Measurements from ENCODE around the gene RSBN1L.
"Not testable (repeated sequence)": the region's sequence is repeated elsewhere in the genome, so short reads cannot be mapped to it uniquely, and the experiment has no call there.

The RSBN1L gene

GRCh38 chr7:77770316-77770715 is 74.1 kb downstream of the RSBN1L start:
- no peak for DNase-seq (ENCODE audit: low read depth)

GRCh38 chr7:77771901-77772300 is 75.6 kb downstream of the RSBN1L start:
- DNase-seq (ENCODE audit: low read depth), result no peak

GRCh38 chr7:77778535-77778934 is 82.3 kb downstream of the RSBN1L start:
- no peak for DNase-seq (ENCODE audit: low read depth)

- no peak for DNase-seq (ENCODE audit: low read depth)
Observed at GRCh38 chr7:77782383-77782782, 86.1 kb downstream of the RSBN1L start.

- no peak for DNase-seq (ENCODE audit: low read depth)
Observed at GRCh38 chr7:77783111-77783510, 86.9 kb downstream of the RSBN1L start.

- DNase-seq (ENCODE audit: low read depth), result no peak
Observed at GRCh38 chr7:77783545-77783944, 87.3 kb downstream of the RSBN1L start.

GRCh38 chr7:77784426-77784825 is 88.2 kb downstream of the RSBN1L start:
- not testable (repeated sequence) for DNase-seq (ENCODE audit: low read depth)

- DNase-seq (ENCODE audit: low read depth), result no peak
Observed at GRCh38 chr7:77786018-77786417, 89.8 kb downstream of the RSBN1L start.

GRCh38 chr7:77786741-77787140 is 90.5 kb downstream of the RSBN1L start:
- DNase-seq (ENCODE audit: low read depth), result no peak

- DNase-seq (ENCODE audit: low read depth), result no peak
Observed at GRCh38 chr7:77788327-77788902, 92.2 kb downstream of the RSBN1L start.

GRCh38 chr7:77791336-77791735 is 95.1 kb downstream of the RSBN1L start:
- no peak for DNase-seq (ENCODE audit: low read depth)

GRCh38 chr7:77791956-77792355 is 95.7 kb downstream of the RSBN1L start:
- no peak for DNase-seq (ENCODE audit: low read depth)

GRCh38 chr7:77794000-77794399 is 97.7 kb downstream of the RSBN1L start:
- no peak for DNase-seq (ENCODE audit: low read depth)

- DNase-seq (ENCODE audit: low read depth), result no peak
Observed at GRCh38 chr7:77796109-77796508, 99.8 kb downstream of the RSBN1L start.

GRCh38 chr7:77796960-77797359 is 100.7 kb downstream of the RSBN1L start:
- no peak for DNase-seq (ENCODE audit: low read depth)

GRCh38 chr7:77797734-77798393 is 101.6 kb downstream of the RSBN1L start:
- no peak for DNase-seq (ENCODE audit: low read depth)

GRCh38 chr7:77798394-77799077 is 102.3 kb downstream of the RSBN1L start, which contains the start of the genes PHTF2 and TMEM60:
TSS of gene PHTF2 (plus strand) at chr7:77798773.
TSS of gene TMEM60 (minus strand) at chr7:77798434. CDS start at chr7:77794373, 4,061 bp downstream.
- DNase-seq (ENCODE audit: low read depth), result peak; percentile 91

- peak; percentile 3 for DNase-seq (ENCODE audit: low read depth)
Observed at GRCh38 chr7:77799078-77799964, 103.1 kb downstream of the RSBN1L start.

- no peak for DNase-seq (ENCODE audit: low read depth)
Observed at GRCh38 chr7:77800158-77800557, 103.9 kb downstream of the RSBN1L start.

GRCh38 chr7:77800730-77801129 is 104.5 kb downstream of the RSBN1L start:
- DNase-seq (ENCODE audit: low read depth), result no peak

- DNase-seq (ENCODE audit: low read depth), result no peak
Observed at GRCh38 chr7:77802557-77803405, 106.5 kb downstream of the RSBN1L start.

Data from T follicular helper cell (primary cell).